ENCODE data around the gene BMP2K.
A peak's percentile ranks its signal among the peaks of the same experiment; 100 is the strongest.
"Not testable (repeated sequence)": the region's sequence is repeated elsewhere in the genome, so short reads cannot be mapped to it uniquely, and the experiment has no call there.

The BMP2K gene

GRCh38 chr4:78864405-78865024, 88.4 kb downstream of the BMP2K start:
- H3K4me3 ChIP-seq (ENCODE audit: low read depth, low read length): no peak overlapping the region
- peak; percentile 28; the same call in 1 of the 2 replicates for TF ChIP-seq CTCF (IDR thresholded peaks at IDR 0.05; ENCODE audit: low read depth, low read length)

- no peak for TF ChIP-seq CTCF (IDR thresholded peaks at IDR 0.05; ENCODE audit: low read depth, low read length)
- no peak overlapping the region for H3K4me3 ChIP-seq (ENCODE audit: low read depth, low read length)
These were observed 89.3 kb downstream of the BMP2K start for GRCh38 chr4:78865451-78865850.

DNA sequence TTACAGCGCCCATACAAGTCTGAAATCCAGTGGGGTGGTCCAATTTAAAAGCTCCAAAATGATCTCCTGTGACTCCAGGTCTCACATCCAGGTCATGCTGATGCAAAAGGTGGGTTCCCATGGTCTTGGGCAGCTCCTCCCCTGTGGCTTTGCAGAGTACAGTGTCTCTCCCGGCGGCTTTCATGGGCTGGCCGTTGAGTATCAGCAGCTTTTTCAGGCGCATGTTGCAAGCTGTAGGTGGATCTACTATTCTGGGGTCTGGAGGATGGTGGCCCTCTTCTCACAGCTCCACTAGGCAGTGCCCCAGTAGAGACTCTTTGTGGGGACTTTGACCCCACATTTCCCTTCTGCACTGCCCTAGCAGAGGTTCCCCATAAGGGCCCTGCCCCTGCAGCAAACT, 92.6 kb downstream of the BMP2K start:
- not testable (repeated sequence) for H3K4me3 ChIP-seq (ENCODE audit: low read depth, low read length)

GRCh38 chr4:78870056-78870455, 93.9 kb downstream of the BMP2K start:
- H3K4me3 ChIP-seq (ENCODE audit: low read depth, low read length): no peak overlapping the region
- TF ChIP-seq CTCF (IDR thresholded peaks at IDR 0.05; ENCODE audit: low read depth, low read length): no peak

GRCh38 chr4:78876568-78877320, 100.6 kb downstream of the BMP2K start:
- no peak overlapping the region for H3K4me3 ChIP-seq (ENCODE audit: low read depth, low read length)
- TF ChIP-seq CTCF (IDR thresholded peaks at IDR 0.05; ENCODE audit: low read depth, low read length): no peak

- no peak for TF ChIP-seq CTCF (IDR thresholded peaks at IDR 0.05; ENCODE audit: low read depth, low read length)
- H3K4me3 ChIP-seq (ENCODE audit: low read depth, low read length): no peak overlapping the region
These were observed 101.9 kb downstream of the BMP2K start for GRCh38 chr4:78878031-78878430.

- no peak for TF ChIP-seq CTCF (IDR thresholded peaks at IDR 0.05; ENCODE audit: low read depth, low read length)
- no peak overlapping the region for H3K4me3 ChIP-seq (ENCODE audit: low read depth, low read length)
These were observed 104.8 kb downstream of the BMP2K start for GRCh38 chr4:78880874-78881492.
